RKO (cell line): ENCODE data around the gene RFWD3.
A peak's percentile ranks its signal among the peaks of the same experiment; 100 is the strongest.

Experiments used
- DNase-seq: peaks from one replicate; pipeline ENCODE4 v3.0.0-alpha.2; 2016; ENCODE audit warnings: low spot score

The RFWD3 gene

GRCh38 chr16:74661064-74661463, 5.6 kb downstream of the RFWD3 start:
- no peak for DNase-seq

GRCh38 chr16:74660383-74660782, 6.3 kb downstream of the RFWD3 start:
- DNase-seq = no peak

- no peak for DNase-seq
Measured at GRCh38 chr16:74659041-74659440, 7.6 kb downstream of the RFWD3 start.

GRCh38 chr16:74657870-74658642, 8.6 kb downstream of the RFWD3 start:
- no peak for DNase-seq

- DNase-seq = no peak
Measured at GRCh38 chr16:74654536-74655050, 12.1 kb downstream of the RFWD3 start.

- DNase-seq = peak; percentile 33
Measured at GRCh38 chr16:74652883-74653282, 13.8 kb downstream of the RFWD3 start.

GRCh38 chr16:74652249-74652648, 14.4 kb downstream of the RFWD3 start:
- DNase-seq = no peak

- no peak for DNase-seq
Measured at GRCh38 chr16:74651841-74652240, 14.8 kb downstream of the RFWD3 start.

GRCh38 chr16:74650966-74651567, 15.6 kb downstream of the RFWD3 start:
- peak; percentile 22 for DNase-seq

GRCh38 chr16:74649839-74650504, 16.7 kb downstream of the RFWD3 start:
- DNase-seq = no peak

- DNase-seq = no peak
Measured at GRCh38 chr16:74641969-74642368, 24.7 kb downstream of the RFWD3 start.

- no peak for DNase-seq
Measured at GRCh38 chr16:74637742-74638453, 28.8 kb downstream of the RFWD3 start.

GRCh38 chr16:74635303-74635702, 31.4 kb downstream of the RFWD3 start:
- no peak for DNase-seq

GRCh38 chr16:74633686-74634085, 33.0 kb downstream of the RFWD3 start:
- no peak for DNase-seq

GRCh38 chr16:74627506-74628220, 39.0 kb downstream of the RFWD3 start:
- no peak for DNase-seq

GRCh38 chr16:74626741-74627416, 39.8 kb downstream of the RFWD3 start:
- DNase-seq = peak; percentile 55

- DNase-seq = no peak
Measured at GRCh38 chr16:74625500-74626350, 41.0 kb downstream of the RFWD3 start.

- DNase-seq = no peak
Measured at GRCh38 chr16:74623839-74624235, 42.8 kb downstream of the RFWD3 start.

- DNase-seq = peak; percentile 66
Measured at GRCh38 chr16:74623214-74623838, 43.4 kb downstream of the RFWD3 start.

GRCh38 chr16:74622005-74622404, 44.7 kb downstream of the RFWD3 start:
- no peak for DNase-seq
